Activated T-helper 1 cell treated with anti-CD3 and anti-CD28 coated beads, Interleukin-12 subunit alpha, Interleukin-12 subunit beta, Interleukin-2, Interleukin-4 antibody, amounts not matched to agents 30 ng/mL and 10 ng/mL and 1 ng/mL, durations not matched to agents 14 hours and 24 hours and 36 hours (primary cell): ENCODE measurements around the gene SPATA31D1. TPM values are rescaled to one million over a fixed set of nuclear protein-coding genes. Genes with fewer than 3 reads are reported as not detected.

Source experiments
- DNase-seq: peaks from one replicate; pipeline ENCODE4 v3.0.0; 2021; ENCODE audit warnings: low spot score
- H3K27ac Mint-ChIP-seq: one replicate; pipeline ENCODE4 v1.8.0; 2021; ENCODE audit warnings: mild to moderate bottlenecking, mixed read lengths
- H3K27me3 Mint-ChIP-seq: one replicate; pipeline ENCODE4 v1.8.0; 2022; ENCODE audit warnings: mild to moderate bottlenecking, moderate library complexity, mixed read lengths; ENCODE audit not compliant: insufficient read depth
- H3K36me3 Mint-ChIP-seq: one replicate; pipeline ENCODE4 v1.8.0; 2021; ENCODE audit warnings: low read depth, mixed read lengths
- H3K4me1 Mint-ChIP-seq: one replicate; pipeline ENCODE4 v1.8.0; 2021; ENCODE audit warnings: low read depth, mixed read lengths
- H3K4me3 Mint-ChIP-seq: one replicate; pipeline ENCODE4 v1.8.0; 2021; ENCODE audit warnings: mild to moderate bottlenecking, moderate library complexity, mixed read lengths
- H3K9me3 Mint-ChIP-seq: one replicate; pipeline ENCODE4 v1.8.0; 2021; ENCODE audit warnings: mixed read lengths
- intact Hi-C: fragments of 100-400 bp; cut with micrococcal nuclease; formaldehyde crosslinking; loops from one replicate; pipeline ENCODE4 v1.15.1; 2024
- total RNA-seq: library from RNA; stranded (reverse); gene quantifications from 2 replicates; pipeline ENCODE4 v1.2.3, GENCODE V29; 2022

Gene SPATA31D1
- total RNA-seq, 1 donor from 2014 or later = not detected

- H3K4me3 Mint-ChIP-seq = no peak overlapping the region
- no peaks in the 10 kb centered on the region for H3K9me3 Mint-ChIP-seq
- no peaks in the 10 kb centered on the region for H3K27me3 Mint-ChIP-seq
- H3K36me3 Mint-ChIP-seq = no peaks in the 10 kb centered on the region
- no peaks in the 10 kb centered on the region for H3K4me1 Mint-ChIP-seq
- no peak overlapping the region for H3K27ac Mint-ChIP-seq
- intact Hi-C loops = no loop called here
- DNase-seq = no peak
Observed at GRCh38 chr9:82034956-82035731, 46.6 kb downstream of the SPATA31D1 start.

- intact Hi-C loops = no loop called here
- no peak for DNase-seq
- Mint-ChIP-seq H3K27ac (no peak overlapping the region), H3K4me1 (no peaks in the 10 kb centered on the region), H3K4me3 (no peak overlapping the region), H3K27me3 (no peaks in the 10 kb centered on the region), H3K36me3 (no peaks in the 10 kb centered on the region), H3K9me3 (no peaks in the 10 kb centered on the region)
Observed at GRCh38 chr9:82036086-82036485, 47.5 kb downstream of the SPATA31D1 start.

GRCh38 chr9:82037126-82037525, 48.6 kb downstream of the SPATA31D1 start:
- Mint-ChIP-seq H3K27me3 (no peaks in the 10 kb centered on the region), H3K4me1 (no peaks in the 10 kb centered on the region), H3K9me3 (no peaks in the 10 kb centered on the region), H3K4me3 (no peak overlapping the region), H3K36me3 (no peaks in the 10 kb centered on the region), H3K27ac (no peak overlapping the region)
- DNase-seq = no peak
- intact Hi-C loops = no loop called here

GRCh38 chr9:82038897-82039296, 50.3 kb downstream of the SPATA31D1 start:
- H3K4me3 Mint-ChIP-seq = no peak overlapping the region
- H3K9me3 Mint-ChIP-seq = no peaks in the 10 kb centered on the region
- H3K27me3 Mint-ChIP-seq = no peaks in the 10 kb centered on the region
- no peak for DNase-seq
- H3K27ac Mint-ChIP-seq = no peak overlapping the region
- H3K36me3 Mint-ChIP-seq = no peaks in the 10 kb centered on the region
- H3K4me1 Mint-ChIP-seq = no peaks in the 10 kb centered on the region
- intact Hi-C loops = no loop called here

Other genes with a start within 250 kb of the SPATA31D1 start
- gene SPATA31D4, start 60.3 kb upstream of the SPATA31D1 start, total RNA-seq = not detected in 2 replicates
- not detected in 2 replicates for gene SPATA31D3, start 45.3 kb upstream of the SPATA31D1 start, total RNA-seq